Neural cell (in vitro differentiated cells): Measurements from ENCODE around the gene PIKFYVE. TPM values are rescaled to one million over a fixed set of nuclear protein-coding genes. Genes with fewer than 3 reads are reported as not detected.

ENCODE experiments used
- H2AFZ ChIP-seq: fragments of 200-600, 300-800 bp; sonication (generic), shearing (Covaris generic); 2 replicates; pipeline ENCODE4 v1.6.0; 2014; ENCODE audit warnings: low read depth, mild to moderate bottlenecking, antibody characterized with exemption, low read length, moderate library complexity
- H3F3A ChIP-seq: fragments of 200-600 bp; shearing (Covaris generic); 2 replicates; pipeline ENCODE4 v1.6.1; 2016; ENCODE audit warnings: mild to moderate bottlenecking, moderate library complexity, mixed read lengths, antibody characterized with exemption, low read length; ENCODE audit not compliant: insufficient read depth, poor library complexity, severe bottlenecking
- H3K27ac ChIP-seq: fragments of 200-600, 300-800 bp; sonication (generic), shearing (Covaris generic); 2 replicates; pipeline ENCODE4 v1.5.1; 2014; ENCODE audit warnings: mild to moderate bottlenecking, low read length, moderate library complexity
- H3K27me3 ChIP-seq: fragments of 300-800, 200-600 bp; sonication (generic), shearing (Covaris generic); 2 replicates; pipeline ENCODE4 v1.6.0; 2014; ENCODE audit warnings: mild to moderate bottlenecking, low read depth, low read length, moderate library complexity; ENCODE audit not compliant: insufficient read depth
- H3K36me3 ChIP-seq: fragments of 300-800, 200-600 bp; sonication (generic), shearing (Covaris generic); 2 replicates; pipeline ENCODE4 v1.5.1; 2014; ENCODE audit warnings: mild to moderate bottlenecking, antibody characterized with exemption, low read length, moderate library complexity; ENCODE audit not compliant: insufficient read depth
- H3K4me2 ChIP-seq: fragments of 300-800, 200-600 bp; sonication (generic), shearing (Covaris generic); 2 replicates; pipeline ENCODE4 v1.6.0; 2014; ENCODE audit warnings: mild to moderate bottlenecking, low read length
- H3K4me3 ChIP-seq: fragments of 300-800, 200-600 bp; sonication (generic), shearing (Covaris generic); 2 replicates; pipeline ENCODE4 v1.5.1; 2014; ENCODE audit warnings: mild to moderate bottlenecking, low read length, moderate library complexity
- H3K79me2 ChIP-seq: fragments of 200-600 bp; shearing (Covaris generic); replicated peaks from 2 replicates; pipeline ENCODE4 v1.6.0; 2014; ENCODE audit warnings: mild to moderate bottlenecking, low read length, moderate library complexity; ENCODE audit not compliant: insufficient read depth
- H3K9ac ChIP-seq: fragments of 300-800, 200-600 bp; sonication (generic), shearing (Covaris generic); 2 replicates; pipeline ENCODE4 v1.6.1; 2016; ENCODE audit warnings: mild to moderate bottlenecking, low read length, mixed read lengths
- H3K9me2 ChIP-seq: fragments of 200-600 bp; shearing (Covaris generic); 2 replicates; pipeline ENCODE4 v1.6.1; 2016; ENCODE audit warnings: mild to moderate bottlenecking, low read length, mixed read lengths; ENCODE audit not compliant: insufficient read depth
- H3K9me3 ChIP-seq: fragments of 200-600, 300-800 bp; sonication (generic), shearing (Covaris generic); 2 replicates; pipeline ENCODE4 v1.6.1; 2016; ENCODE audit warnings: mild to moderate bottlenecking, mixed run types, low read length, moderate library complexity, mixed read lengths
- H4K20me1 ChIP-seq: fragments of 200-600 bp; shearing (Covaris generic); 2 replicates; pipeline ENCODE4 v1.6.1; 2016; ENCODE audit warnings: mild to moderate bottlenecking, mixed run types; ENCODE audit not compliant: insufficient read depth
- EP300 ChIP-seq: fragments of 450-650 bp; conservative IDR thresholded peaks from 2 replicates; pipeline ENCODE4 v1.6.1; 2014; ENCODE audit warnings: antibody characterized with exemption, mild to moderate bottlenecking, moderate library complexity; ENCODE audit not compliant: poor library complexity, severe bottlenecking
- EZH2 ChIP-seq: fragments of 200-600, 300-800 bp; shearing (Covaris generic), sonication (generic); IDR thresholded peaks from 2 replicates; pipeline ENCODE4 v1.6.1; 2014; ENCODE audit warnings: antibody characterized with exemption, low read length, borderline replicate concordance, mild to moderate bottlenecking; ENCODE audit not compliant: insufficient read depth, poor library complexity, severe bottlenecking
- MXI1 ChIP-seq: fragments of 450-650 bp; conservative IDR thresholded peaks from 2 replicates; pipeline ENCODE4 v1.6.1; 2014; ENCODE audit warnings: antibody characterized with exemption, mild to moderate bottlenecking; ENCODE audit not compliant: poor library complexity, severe bottlenecking
- POLR2AphosphoS5 ChIP-seq: IDR thresholded peaks from 2 replicates; pipeline ENCODE4 v1.6.1; 2012
- RAD21 ChIP-seq: fragments of 450-650 bp; conservative IDR thresholded peaks from 2 replicates; pipeline ENCODE4 v1.6.1; 2014; ENCODE audit warnings: antibody characterized with exemption, mild to moderate bottlenecking, moderate library complexity
- SMC3 ChIP-seq: fragments of 450-650 bp; conservative IDR thresholded peaks from 2 replicates; pipeline ENCODE4 v1.6.1; 2014; ENCODE audit warnings: antibody characterized with exemption, mild to moderate bottlenecking, moderate library complexity; ENCODE audit not compliant: poor library complexity
- TAF1 ChIP-seq: IDR thresholded peaks from 2 replicates; pipeline ENCODE4 v1.6.1; 2012; ENCODE audit warnings: low read depth
- polyA plus RNA-seq: library from polyadenylated mRNA; depleted of rRNA; stranded (reverse); fragments of >200 nt; gene quantifications from 2 replicates; pipeline ENCODE4 v1.2.3, GENCODE V29; 2014
- TF ChIP-seq, protein P1 (sequence below): IDR thresholded peaks from 2 replicates; pipeline ENCODE4 v1.6.1; 2012; ENCODE audit warnings: borderline replicate concordance
- TF ChIP-seq, protein P2 (sequence below): fragments of 450-650 bp; IDR thresholded peaks from 2 replicates; pipeline ENCODE4 v1.5.1; 2014; ENCODE audit warnings: antibody characterized with exemption, mild to moderate bottlenecking, moderate library complexity; ENCODE audit not compliant: poor library complexity, severe bottlenecking

PIKFYVE gene
- polyA plus RNA-seq, 1 donor from 2014 or later = 27.1 TPM

DNA sequence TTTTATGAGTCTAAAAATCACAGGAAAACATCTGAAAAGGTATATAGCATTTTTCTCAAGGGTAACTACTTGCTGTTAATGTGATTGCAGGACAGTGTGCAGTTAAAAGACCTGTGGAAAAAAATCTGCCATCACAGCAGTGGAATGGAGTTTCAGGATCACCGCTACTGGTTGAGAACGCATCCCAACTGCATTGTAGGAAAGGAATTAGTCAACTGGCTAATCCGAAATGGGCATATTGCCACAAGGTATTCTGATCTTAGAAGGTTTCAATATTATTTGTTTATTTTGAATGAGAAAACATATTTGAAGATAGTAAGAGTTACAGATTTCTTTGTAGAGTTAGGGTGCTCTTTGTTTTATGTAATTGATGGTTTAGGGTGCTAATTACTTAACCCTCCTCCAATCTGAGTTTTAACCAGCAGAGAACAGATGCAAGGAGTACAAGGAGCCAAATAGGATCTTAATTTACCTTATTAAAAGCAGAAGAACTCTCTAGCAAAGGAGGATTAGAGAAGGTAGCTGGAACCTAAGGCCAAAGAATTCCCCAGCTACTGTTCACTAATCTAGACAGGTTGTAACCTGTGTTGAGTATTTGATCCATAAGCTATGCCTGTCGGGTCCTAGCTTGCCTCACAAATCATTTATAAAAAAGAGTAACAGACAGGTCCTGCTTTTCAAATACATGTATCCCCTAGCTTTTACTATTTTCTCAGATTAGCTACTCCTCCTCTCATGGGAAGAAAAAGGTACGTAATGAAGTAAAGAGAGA is 35.0 kb downstream of the PIKFYVE start:
- Histone ChIP-seq H3K9me2 (no peaks in the 10 kb centered on the region), H3K36me3 (peaks cover 3% of the 10 kb centered on the region), H3F3A (no peaks in the 10 kb centered on the region), H3K4me2 (no peak overlapping the region), H3K27ac (no peak overlapping the region), H3K79me2 (no peaks in the 10 kb centered on the region), H3K27me3 (no peaks in the 10 kb centered on the region), H3K4me3 (no peak overlapping the region), H2AFZ (no peak overlapping the region), H3K9ac (no peak overlapping the region), H4K20me1 (no peaks in the 10 kb centered on the region), H3K9me3 (no peaks in the 10 kb centered on the region)
- TF ChIP-seq SMC3 = no peak
- no peak for TF ChIP-seq EP300

DNA sequence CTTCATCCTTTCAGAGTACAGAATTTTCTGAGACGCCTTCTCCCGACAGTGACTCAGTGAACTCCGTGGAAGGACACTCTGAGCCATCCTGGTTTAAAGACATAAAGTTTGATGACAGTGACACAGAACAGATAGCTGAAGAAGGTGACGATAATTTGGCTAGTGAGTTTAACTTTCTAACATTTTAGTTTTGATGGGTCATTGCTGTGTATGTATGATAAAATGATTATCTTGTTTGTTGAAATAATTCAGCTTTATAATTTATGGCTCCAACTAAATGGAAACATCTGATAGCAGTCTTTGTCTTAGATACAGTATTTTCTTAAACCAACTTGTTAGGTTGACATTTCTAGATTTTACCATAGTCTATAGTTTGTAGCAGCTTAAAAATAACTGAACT is 38.1 kb downstream of the PIKFYVE start:
- peaks cover 3% of the 10 kb centered on the region for H3K36me3 ChIP-seq

DNA sequence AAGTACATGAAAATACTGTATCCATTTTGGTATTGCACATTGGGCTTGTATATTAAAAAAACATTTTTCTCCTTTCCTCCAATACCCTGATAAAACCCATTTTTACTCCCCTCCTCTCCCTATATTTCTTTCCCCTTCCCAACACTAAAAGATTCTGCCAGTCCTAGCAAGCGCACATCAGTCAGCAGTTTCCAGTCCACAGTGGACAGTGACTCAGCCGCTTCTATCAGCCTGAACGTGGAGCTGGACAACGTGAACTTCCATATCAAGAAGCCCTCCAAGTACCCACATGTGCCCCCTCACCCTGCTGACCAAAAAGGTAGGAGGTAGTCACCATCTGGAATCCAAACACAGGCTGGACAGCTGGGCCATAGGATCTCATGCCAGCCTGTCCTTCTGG is 38.6 kb downstream of the PIKFYVE start:
- TF ChIP-seq, protein P1, sequence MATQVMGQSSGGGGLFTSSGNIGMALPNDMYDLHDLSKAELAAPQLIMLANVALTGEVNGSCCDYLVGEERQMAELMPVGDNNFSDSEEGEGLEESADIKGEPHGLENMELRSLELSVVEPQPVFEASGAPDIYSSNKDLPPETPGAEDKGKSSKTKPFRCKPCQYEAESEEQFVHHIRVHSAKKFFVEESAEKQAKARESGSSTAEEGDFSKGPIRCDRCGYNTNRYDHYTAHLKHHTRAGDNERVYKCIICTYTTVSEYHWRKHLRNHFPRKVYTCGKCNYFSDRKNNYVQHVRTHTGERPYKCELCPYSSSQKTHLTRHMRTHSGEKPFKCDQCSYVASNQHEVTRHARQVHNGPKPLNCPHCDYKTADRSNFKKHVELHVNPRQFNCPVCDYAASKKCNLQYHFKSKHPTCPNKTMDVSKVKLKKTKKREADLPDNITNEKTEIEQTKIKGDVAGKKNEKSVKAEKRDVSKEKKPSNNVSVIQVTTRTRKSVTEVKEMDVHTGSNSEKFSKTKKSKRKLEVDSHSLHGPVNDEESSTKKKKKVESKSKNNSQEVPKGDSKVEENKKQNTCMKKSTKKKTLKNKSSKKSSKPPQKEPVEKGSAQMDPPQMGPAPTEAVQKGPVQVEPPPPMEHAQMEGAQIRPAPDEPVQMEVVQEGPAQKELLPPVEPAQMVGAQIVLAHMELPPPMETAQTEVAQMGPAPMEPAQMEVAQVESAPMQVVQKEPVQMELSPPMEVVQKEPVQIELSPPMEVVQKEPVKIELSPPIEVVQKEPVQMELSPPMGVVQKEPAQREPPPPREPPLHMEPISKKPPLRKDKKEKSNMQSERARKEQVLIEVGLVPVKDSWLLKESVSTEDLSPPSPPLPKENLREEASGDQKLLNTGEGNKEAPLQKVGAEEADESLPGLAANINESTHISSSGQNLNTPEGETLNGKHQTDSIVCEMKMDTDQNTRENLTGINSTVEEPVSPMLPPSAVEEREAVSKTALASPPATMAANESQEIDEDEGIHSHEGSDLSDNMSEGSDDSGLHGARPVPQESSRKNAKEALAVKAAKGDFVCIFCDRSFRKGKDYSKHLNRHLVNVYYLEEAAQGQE = no peak
- TF ChIP-seq RAD21 (no peak), MXI1 (no peak), EP300 (no peak), SMC3 (no peak)
- TF ChIP-seq, protein P2, sequence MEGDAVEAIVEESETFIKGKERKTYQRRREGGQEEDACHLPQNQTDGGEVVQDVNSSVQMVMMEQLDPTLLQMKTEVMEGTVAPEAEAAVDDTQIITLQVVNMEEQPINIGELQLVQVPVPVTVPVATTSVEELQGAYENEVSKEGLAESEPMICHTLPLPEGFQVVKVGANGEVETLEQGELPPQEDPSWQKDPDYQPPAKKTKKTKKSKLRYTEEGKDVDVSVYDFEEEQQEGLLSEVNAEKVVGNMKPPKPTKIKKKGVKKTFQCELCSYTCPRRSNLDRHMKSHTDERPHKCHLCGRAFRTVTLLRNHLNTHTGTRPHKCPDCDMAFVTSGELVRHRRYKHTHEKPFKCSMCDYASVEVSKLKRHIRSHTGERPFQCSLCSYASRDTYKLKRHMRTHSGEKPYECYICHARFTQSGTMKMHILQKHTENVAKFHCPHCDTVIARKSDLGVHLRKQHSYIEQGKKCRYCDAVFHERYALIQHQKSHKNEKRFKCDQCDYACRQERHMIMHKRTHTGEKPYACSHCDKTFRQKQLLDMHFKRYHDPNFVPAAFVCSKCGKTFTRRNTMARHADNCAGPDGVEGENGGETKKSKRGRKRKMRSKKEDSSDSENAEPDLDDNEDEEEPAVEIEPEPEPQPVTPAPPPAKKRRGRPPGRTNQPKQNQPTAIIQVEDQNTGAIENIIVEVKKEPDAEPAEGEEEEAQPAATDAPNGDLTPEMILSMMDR = no peak
- Histone ChIP-seq H3K9me3 (no peaks in the 10 kb centered on the region), H3K36me3 (peaks cover 3% of the 10 kb centered on the region), H3F3A (no peaks in the 10 kb centered on the region), H3K4me2 (no peak overlapping the region), H3K4me3 (no peak overlapping the region), H3K79me2 (no peaks in the 10 kb centered on the region), H3K27me3 (no peaks in the 10 kb centered on the region), H3K9ac (no peak overlapping the region), H4K20me1 (no peaks in the 10 kb centered on the region), H2AFZ (no peak overlapping the region), H3K9me2 (no peaks in the 10 kb centered on the region), H3K27ac (no peak overlapping the region)

More for the DNA sequence above, 38.1 kb downstream of the PIKFYVE start:
- H3K4me3 ChIP-seq = no peak overlapping the region
- no peak overlapping the region for H3K4me2 ChIP-seq
- no peaks in the 10 kb centered on the region for H3K79me2 ChIP-seq
- TF ChIP-seq EZH2 = no peak
- no peak for TF ChIP-seq MXI1
- no peak for TF ChIP-seq TAF1
- TF ChIP-seq RAD21 = no peak
- TF ChIP-seq, protein P1 = no peak
- TF ChIP-seq POLR2AphosphoS5 = no peak
- TF ChIP-seq SMC3 = no peak
- no peak overlapping the region for H3K27ac ChIP-seq
- no peaks in the 10 kb centered on the region for H3K9me3 ChIP-seq
- no peaks in the 10 kb centered on the region for H3K9me2 ChIP-seq
- H3F3A ChIP-seq = no peaks in the 10 kb centered on the region
- H2AFZ ChIP-seq = no peak overlapping the region
- no peaks in the 10 kb centered on the region for H3K27me3 ChIP-seq
- no peak overlapping the region for H3K9ac ChIP-seq
- no peaks in the 10 kb centered on the region for H4K20me1 ChIP-seq
